Vagina (tissue), 2 donors: ENCODE results near the gene GADD45A. TPM values are rescaled to one million over a fixed set of nuclear protein-coding genes. Genes with fewer than 3 reads are reported as not detected.

ENCODE experiments used
- DNase-seq, 2 donors: peaks; one replicate each; pipeline ENCODE4 v3.0.0-alpha.2; 2017; ENCODE audit errors: extremely low spot score in 2 of 2
- H3K27ac ChIP-seq: fragments of 200-600 bp; sonication (generic); one replicate; pipeline ENCODE4 v1.5.1; 2019
- H3K27me3 ChIP-seq: fragments of 200-600 bp; sonication (generic); one replicate; pipeline ENCODE4 v1.5.1; 2019
- H3K36me3 ChIP-seq, 2 donors: fragments of 200-600 bp; sonication (generic); one replicate each; pipeline ENCODE4 v1.5.1; 2017 to 2019
- H3K4me1 ChIP-seq: fragments of 200-600 bp; sonication (generic); one replicate; pipeline ENCODE4 v1.5.1; 2019
- H3K4me3 ChIP-seq, 2 donors: fragments of 200-600 bp; sonication (generic); 1 replicate in 1 of 2; 2 replicates in 1 of 2; pipeline ENCODE4 v1.5.1; 2016 to 2019
- H3K9me3 ChIP-seq: fragments of 200-600 bp; sonication (generic); one replicate; pipeline ENCODE4 v1.5.1; 2019
- POLR2A ChIP-seq, 2 donors: fragments of 450-650 bp; IDR thresholded peaks; one replicate each; pipeline ENCODE4 v1.6.1; 2017; ENCODE audit warnings: antibody characterized with exemption in 2 of 2, mild to moderate bottlenecking in 2 of 2, moderate library complexity in 2 of 2
- POLR2AphosphoS5 ChIP-seq, 2 donors: sonication (generic); formaldehyde crosslinking; IDR thresholded peaks; one replicate each; pipeline ENCODE4 v1.9.0; 2017; ENCODE audit warnings: antibody characterized with exemption in 2 of 2, mild to moderate bottlenecking in 2 of 2, low read depth in 1 of 2; ENCODE audit not compliant: insufficient read depth in 1 of 2
- intact Hi-C: fragments of 100-400 bp; cut with DNase I; formaldehyde crosslinking; loops from one replicate; pipeline ENCODE4 v1.15.1; 2023
- total RNA-seq: library from RNA; depleted of rRNA; stranded (reverse); fragments of >200 nt; gene quantifications from one replicate; pipeline ENCODE4 v1.2.3, GENCODE V29; 2016
- TF ChIP-seq, protein P1 (sequence below), 3 experiments: fragments of 450-650 bp in 2 of 3; fragments of 200-600 bp in 1 of 3; sonication (generic) in 1 of 3; IDR thresholded peaks; one replicate each; pipeline ENCODE4 v1.5.1; 2017 to 2019; ENCODE audit warnings: antibody characterized with exemption in 3 of 3, mild to moderate bottlenecking in 2 of 3, moderate library complexity in 2 of 3

Gene GADD45A
- total RNA-seq, 1 donor from 2014 or later = 44.4 TPM

- TF ChIP-seq, protein P1, sequence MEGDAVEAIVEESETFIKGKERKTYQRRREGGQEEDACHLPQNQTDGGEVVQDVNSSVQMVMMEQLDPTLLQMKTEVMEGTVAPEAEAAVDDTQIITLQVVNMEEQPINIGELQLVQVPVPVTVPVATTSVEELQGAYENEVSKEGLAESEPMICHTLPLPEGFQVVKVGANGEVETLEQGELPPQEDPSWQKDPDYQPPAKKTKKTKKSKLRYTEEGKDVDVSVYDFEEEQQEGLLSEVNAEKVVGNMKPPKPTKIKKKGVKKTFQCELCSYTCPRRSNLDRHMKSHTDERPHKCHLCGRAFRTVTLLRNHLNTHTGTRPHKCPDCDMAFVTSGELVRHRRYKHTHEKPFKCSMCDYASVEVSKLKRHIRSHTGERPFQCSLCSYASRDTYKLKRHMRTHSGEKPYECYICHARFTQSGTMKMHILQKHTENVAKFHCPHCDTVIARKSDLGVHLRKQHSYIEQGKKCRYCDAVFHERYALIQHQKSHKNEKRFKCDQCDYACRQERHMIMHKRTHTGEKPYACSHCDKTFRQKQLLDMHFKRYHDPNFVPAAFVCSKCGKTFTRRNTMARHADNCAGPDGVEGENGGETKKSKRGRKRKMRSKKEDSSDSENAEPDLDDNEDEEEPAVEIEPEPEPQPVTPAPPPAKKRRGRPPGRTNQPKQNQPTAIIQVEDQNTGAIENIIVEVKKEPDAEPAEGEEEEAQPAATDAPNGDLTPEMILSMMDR (IDR thresholded peaks at IDR 0.05) = no peak
- TF ChIP-seq POLR2A (IDR thresholded peaks at IDR 0.05) (no peak), POLR2AphosphoS5 (IDR thresholded peaks at IDR 0.05; ENCODE audit: insufficient read depth in 1 of 2, low read depth in 1 of 2) (no peak)
- Histone ChIP-seq H3K4me1 (no peaks in the 10 kb centered on the region), H3K36me3 (no peaks in the 10 kb centered on the region), H3K9me3 (no peaks in the 10 kb centered on the region), H3K27ac (no peak overlapping the region), H3K4me3 (no peak overlapping the region), H3K27me3 (no peaks in the 10 kb centered on the region)
- intact Hi-C loops = no loop called here
- DNase-seq = no peak
These were observed 16.3 kb upstream of the GADD45A start for GRCh38 chr1:67668660-67669059.

DNA sequence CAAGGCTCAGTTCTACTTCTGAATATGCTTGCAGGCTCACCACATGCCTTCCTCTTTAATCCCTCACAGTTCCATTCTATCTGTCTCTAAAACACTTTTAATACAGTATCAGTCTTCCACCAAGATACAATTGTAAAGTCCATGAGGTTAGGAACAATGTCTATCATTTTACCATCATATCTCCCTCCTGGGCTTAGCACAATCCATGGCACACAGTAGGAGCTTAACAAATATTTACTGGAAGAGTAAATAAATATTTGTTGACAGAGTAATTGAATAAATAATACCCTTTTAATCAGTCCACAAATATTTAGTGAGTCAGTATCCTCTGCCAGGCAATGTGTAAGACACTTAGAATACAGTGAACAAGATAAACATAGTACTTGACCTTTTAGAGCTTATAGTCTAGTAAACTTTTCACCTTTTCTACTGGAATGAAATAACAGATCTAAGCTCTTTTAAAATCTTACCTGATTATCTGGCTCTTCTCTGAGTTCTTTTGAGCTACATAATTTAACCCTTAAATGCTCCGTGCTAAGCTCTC is 12.7 kb upstream of the GADD45A start:
- DNase-seq = no peak
- H3K9me3 ChIP-seq = no peaks in the 10 kb centered on the region
- no peak overlapping the region for H3K27ac ChIP-seq
- no peak overlapping the region for H3K4me3 ChIP-seq
- TF ChIP-seq, protein P1 (IDR thresholded peaks at IDR 0.05) = no peak
- no peak for TF ChIP-seq POLR2A (IDR thresholded peaks at IDR 0.05)
- no peak for TF ChIP-seq POLR2AphosphoS5 (IDR thresholded peaks at IDR 0.05; ENCODE audit: insufficient read depth in 1 of 2, low read depth in 1 of 2)
- no peaks in the 10 kb centered on the region for H3K27me3 ChIP-seq
- peaks cover 11% of the 10 kb centered on the region for H3K4me1 ChIP-seq
- H3K36me3 ChIP-seq = no peaks in the 10 kb centered on the region
- intact Hi-C loops = no loop called here

DNA sequence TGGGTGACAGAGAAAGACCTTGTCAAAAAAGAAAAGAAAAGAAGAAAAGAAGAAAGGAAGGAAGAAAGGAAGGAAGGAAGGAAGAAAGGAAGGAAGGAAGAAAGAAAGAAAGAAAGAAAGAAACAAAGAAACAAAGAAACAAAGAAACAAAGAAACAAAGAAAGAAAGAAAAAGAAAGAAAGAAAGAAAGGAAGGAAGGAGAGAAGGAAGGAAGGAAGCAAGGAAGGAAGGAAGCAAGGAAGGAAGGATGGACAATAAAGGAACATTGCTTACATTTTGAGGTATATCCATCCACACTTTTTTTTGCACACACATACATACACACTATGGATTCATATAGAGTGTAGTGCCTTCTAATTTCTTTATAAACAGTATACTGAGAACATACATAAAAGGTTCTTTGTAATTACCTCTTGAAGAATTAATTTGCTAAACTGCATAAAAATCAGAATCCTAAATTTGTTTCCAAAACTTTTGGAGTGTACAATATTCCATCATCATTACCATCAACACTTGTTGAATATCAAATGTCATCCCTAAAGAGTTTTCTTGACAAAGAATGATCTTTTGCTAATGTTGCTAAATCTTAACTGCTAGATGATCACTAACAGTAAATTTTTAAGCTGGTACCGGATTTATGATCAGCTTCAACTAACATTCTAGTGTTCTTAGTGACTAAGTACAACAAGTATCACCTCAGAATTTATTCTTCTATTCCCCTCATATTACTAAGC is 11.4 kb upstream of the GADD45A start:
- TF ChIP-seq POLR2AphosphoS5 (IDR thresholded peaks at IDR 0.05; ENCODE audit: insufficient read depth in 1 of 2, low read depth in 1 of 2) = no peak
- no peak for TF ChIP-seq POLR2A (IDR thresholded peaks at IDR 0.05)
- TF ChIP-seq, protein P1 (IDR thresholded peaks at IDR 0.05) = no peak
- no peak overlapping the region for H3K27ac ChIP-seq
- intact Hi-C loops = no loop called here

DNA sequence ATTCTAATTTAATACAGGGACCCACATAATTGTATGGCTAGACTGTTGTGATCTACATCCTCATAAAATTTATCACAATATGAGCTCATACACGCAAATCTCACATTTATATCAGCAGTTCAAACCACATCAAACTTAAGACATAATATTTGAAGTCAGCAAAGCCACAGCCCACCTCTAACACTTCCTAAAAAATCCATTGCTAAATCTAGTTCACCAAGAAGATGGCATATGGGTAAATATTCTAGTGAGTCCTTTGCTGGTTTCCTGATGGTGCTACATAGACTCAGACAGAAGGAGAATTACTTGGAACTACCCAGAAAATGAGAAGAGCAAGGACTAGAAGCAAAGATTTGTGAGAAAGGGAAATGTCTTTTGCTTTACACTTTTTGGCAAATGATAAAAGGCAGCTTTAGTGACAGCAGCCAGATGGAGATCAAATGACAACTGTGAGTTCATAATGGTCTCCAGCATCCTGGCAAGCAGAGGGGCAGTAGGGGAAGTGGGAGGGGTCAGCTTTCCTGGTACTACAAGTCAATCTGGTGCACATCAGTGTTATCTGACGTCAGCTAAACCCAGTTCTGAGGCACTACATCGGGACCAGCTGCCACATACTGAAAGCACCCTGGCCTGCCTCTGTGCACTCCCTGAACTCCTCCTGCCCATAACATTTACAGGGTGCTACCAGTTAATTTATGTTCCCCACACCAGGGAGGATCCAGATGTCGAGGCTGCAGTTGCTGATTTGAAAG is 10.6 kb upstream of the GADD45A start:
- TF ChIP-seq, protein P1 (IDR thresholded peaks at IDR 0.05) = no peak
- peak in 1 of 2 donors; percentile 68 for TF ChIP-seq POLR2AphosphoS5 (IDR thresholded peaks at IDR 0.05; ENCODE audit: insufficient read depth in 1 of 2, low read depth in 1 of 2)
- H3K9me3 ChIP-seq = no peaks in the 10 kb centered on the region

More for the DNA sequence above, 11.4 kb upstream of the GADD45A start:
- DNase-seq = no peak
- Histone ChIP-seq H3K4me1 (peaks cover 11% of the 10 kb centered on the region), H3K9me3 (no peaks in the 10 kb centered on the region), H3K36me3 (no peaks in the 10 kb centered on the region), H3K4me3 (no peak overlapping the region), H3K27me3 (no peaks in the 10 kb centered on the region)

More for the DNA sequence above, 10.6 kb upstream of the GADD45A start:
- DNase-seq = no peak
- H3K4me1 ChIP-seq = peaks cover 11% of the 10 kb centered on the region
- H3K27me3 ChIP-seq = no peaks in the 10 kb centered on the region
- H3K4me3 ChIP-seq = no peak overlapping the region
- H3K36me3 ChIP-seq = no peaks in the 10 kb centered on the region
- intact Hi-C loops = no loop called here
- peak overlapping the region; percentile 60 for H3K27ac ChIP-seq
